GM19372 (cell line): Measurements from ENCODE around the gene EMX1.

Source experiments
- ATAC-seq: cut with Tn5 transposase; IDR thresholded peaks from one replicate; pipeline ENCODE4 v1.9.1; 2021; ENCODE audit warnings: mild to moderate bottlenecking, low read depth, moderate library complexity; ENCODE audit not compliant: unreplicated experiment

Gene EMX1

DNA sequence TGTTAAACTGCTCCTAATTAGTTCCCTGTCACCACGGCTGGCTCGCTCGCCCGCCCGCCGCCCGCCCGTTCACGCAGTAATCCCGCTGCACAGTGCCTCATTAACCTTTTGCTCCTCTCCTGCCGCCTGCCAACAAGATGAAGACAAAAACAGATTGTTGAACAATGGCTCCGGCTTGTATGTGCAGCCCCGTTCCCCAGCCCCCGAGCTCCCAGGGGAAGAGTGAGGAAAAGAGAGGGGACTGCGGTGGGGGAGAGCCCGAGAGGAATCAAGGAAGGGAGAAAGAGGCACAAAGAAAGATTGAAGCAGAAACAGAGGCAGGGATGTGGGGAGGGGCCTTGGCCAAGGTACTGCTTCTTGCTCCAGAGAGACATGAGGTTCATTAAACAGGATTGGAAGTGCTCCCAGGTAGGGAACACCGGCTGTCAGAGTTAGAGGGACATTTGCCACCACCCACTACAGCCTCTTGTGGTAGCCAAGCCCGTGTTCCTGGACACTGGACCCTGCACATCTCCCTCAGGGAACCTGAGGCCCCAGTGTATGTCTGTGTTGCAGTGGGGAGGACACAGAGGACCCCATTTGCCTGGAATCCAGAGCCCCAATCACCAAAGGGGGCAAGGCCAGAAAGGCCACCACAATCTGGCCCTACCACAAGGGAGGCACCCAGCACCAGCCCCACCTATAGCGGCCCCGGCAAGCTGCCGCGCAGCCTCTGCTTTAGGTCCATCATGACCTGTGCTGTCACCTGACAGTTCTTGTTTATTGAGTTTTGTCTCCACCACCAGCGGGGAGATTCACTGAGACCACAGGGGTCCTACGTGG lies 38.1 kb downstream of the EMX1 start:
- no peak for ATAC-seq

DNA sequence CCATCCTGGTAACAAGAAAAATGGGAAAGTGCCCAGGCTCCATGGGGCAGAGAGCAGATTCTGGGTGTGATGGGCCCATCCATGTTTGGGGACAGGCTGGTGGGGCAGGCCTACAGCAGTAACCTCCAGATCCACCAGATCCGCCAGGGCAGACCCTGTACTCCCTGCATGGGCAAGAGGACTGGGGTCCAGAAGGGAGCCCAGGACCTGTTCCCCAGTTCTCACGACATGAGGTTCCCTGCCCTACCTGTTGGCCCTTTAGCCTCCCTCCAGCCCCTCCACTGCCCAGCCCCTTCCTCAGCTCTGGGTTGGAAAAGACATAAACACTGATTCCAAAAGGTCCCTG lies 38.7 kb downstream of the EMX1 start:
- ATAC-seq: no peak

DNA sequence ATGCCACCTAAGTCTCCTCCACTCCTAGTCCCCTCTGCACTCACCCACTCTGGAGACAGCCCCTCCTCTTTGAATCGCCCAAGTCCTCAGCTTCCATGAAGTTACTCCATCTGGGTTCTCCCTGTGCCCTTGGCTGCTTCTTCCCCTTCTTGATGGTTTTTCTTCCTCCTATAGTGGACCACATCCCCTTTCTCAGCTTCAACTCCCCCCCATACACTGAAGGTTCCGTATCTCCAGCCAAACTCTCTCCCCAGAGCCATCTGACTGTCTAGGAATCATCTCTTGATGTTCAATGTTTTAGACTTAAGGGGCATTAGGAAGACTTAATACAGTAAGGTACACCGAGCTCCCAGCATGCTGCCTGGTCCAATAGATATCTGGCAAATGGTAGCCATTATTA lies 39.6 kb downstream of the EMX1 start:
- ATAC-seq: no peak

DNA sequence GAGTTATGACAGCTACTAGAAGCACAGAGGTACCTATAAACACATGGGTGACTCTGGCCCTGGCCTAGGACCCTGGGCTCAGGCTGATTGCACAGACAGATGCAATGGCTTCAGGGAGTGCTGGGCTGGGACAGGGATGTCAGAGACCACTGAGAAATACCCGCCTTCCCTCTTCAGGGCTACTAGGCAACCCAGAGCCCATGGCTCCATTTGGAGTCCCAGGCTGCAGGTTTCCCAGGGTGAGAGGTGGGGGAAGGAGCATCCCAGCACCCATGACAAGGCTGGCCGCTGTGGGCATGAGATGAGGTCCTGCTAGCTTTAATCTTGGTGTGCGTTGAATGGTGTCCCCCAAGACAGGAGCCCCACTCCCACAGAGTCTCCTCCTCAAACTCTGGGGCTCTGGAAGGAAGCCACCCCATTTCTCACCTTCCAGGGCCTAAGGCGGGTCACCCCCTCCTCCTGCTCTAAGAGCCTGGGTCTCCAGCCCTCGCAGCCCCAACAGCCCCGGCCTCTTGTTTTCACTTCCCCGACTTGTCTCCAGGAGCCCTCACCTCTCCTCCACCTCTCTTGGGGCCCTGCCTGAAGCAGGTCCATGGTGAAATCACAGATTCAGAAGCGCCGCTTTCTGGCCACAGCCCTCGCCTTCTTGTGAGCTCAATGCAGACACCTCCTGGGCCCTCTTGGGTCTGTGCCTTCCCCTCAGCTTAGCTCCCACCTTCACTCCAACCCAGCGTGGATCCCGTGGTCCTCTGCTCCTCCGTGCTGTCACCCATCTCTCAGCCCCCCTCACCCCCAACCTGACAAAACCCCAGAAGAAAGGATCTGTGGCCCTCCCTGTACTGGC lies 41.4 kb downstream of the EMX1 start:
- no peak for ATAC-seq

DNA sequence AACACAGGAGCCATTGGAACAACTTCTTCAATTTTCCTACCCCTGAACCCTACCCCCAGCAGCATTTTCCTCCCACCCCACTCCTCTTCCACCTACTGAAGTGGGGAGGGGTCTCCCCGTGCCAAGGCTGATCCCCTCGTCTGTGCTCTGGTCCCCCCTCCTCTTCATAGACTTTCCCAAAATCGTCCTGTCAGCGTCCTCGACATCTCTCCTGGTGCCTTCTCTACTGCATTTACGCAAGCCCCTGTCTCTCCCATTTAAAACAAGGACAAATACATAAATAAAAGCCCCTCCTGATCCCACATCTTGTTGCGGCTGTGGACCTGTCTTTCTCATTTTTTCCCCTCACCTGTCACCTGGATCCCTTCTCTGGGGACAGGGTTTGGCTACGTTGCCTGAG lies 42.2 kb downstream of the EMX1 start:
- ATAC-seq: no peak

DNA sequence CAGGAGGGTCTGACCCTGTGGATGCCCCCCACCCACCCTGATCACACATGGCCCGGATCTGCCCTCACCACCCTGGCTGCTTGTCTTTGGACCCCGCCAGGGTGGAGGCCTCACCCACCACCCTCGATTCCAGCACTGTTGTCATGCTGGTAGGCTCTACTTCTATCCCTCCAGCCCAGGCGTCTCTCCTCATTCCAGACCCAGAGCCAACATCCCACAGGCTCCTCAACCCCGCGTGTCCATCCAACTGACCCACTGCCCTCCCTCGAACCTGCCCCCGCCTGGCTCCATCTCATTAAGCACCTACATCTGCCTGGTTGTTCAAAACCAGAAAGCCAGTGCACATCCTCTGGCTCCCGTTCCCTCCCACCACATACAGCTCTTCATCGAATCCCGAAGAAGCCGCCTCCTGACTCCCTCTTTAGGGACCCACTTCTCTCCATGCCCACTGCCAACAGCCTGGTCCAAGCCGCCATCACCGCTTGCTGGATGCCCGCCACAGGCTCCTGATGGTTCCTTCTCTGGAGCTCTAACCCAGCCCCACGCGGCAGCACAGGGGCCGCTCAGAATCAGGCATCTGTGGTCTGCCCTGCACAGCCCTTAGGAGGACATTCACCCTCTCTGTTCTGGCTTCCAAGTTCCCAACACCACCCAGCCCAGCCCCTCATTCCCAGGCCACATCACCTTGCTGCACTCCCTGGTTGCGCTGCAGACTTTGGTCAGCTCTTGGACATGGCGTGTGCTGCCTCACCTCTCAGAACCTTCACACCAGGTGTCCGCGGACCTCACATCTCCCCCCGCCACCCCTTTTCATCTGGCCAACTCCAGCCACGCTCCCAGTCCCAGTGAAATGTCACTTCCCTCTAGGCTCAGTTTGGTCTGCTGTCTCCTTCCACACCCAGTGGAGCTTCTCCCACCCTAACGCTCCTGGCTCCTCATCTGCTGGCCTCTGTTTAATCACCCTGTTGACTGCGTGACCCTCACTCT lies 43.0 kb downstream of the EMX1 start:
- no peak for ATAC-seq

DNA sequence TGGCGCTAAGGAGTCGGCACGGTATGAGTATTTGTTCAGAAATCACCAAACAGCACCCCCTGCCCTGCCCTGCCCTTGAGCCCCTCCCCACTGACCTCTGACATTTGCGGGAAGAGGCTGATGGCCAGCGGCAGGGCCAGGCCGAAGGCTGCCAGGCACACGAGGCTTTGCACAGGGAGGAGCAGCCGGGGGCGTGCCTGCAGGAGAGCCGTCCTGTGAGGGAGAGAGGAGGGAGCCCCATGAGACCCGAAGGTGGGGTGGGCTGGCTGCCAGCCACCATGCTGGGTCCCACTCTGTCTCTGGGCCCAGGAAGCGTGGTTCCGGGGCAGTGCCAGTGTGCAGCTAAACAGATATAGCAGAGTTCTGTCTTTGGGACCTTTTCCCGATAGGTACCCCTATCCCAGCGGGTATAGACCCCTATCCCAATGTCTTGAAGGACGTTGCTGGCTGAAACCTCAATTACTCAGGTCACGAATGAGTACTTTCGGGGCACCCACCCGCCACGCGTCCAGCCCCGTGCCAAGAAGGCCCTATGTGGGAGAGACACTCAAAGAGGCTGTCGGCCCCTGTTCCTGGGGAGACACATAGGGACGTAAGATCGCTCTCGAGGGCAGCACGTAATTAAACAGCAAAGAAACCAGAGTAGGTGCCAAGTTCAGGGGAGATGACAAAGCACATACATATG lies 43.9 kb downstream of the EMX1 start:
- ATAC-seq: no peak

DNA sequence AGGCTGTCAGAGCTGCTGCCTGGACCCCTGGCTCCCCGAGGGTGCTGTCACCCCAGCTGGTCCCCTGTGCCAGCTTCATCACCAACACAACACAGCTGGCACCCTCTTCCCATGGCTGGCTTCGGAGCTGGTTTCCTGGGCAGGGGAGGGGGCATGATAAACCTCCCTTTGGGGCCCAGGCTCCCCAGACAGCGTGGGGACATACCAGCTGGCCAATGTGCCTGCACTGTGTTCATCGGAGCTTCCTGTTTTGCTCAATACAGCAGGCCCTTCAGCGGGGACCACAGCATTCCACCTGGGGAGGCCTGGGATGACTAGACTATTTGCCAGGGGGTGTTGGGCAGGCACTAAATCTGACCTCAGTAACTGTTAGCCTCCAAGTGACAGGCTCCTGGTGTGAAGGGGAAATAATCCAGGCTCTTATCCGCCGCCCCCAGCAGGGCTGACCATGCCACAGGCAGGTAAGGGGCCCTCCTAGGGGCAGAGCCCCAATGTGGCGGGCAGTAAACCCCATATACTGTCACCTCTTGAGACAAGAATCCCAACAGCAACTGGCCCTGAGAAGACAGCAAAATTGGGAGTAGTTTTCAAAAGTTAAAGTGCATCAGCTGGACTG lies 44.6 kb downstream of the EMX1 start:
- no peak for ATAC-seq

DNA sequence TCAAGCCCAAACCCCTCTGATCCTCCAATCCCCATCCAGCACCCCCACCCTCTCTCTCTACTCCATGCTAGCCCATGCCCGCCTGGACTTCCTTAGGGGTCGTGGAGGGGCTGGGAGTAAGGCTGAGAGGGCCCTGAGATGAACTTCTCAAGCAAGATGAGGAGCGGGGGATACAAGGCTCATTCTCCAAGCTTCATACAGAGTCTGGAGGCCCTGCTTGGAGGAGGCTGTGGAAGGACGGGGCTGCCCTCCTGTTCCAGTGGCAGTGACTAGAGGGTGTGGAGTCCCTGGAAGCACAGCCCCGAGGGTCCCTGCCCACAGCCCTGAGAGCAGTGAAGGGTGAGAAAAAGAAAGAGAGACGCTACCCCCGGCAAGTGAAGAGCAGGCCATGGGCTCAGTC lies 45.6 kb downstream of the EMX1 start:
- ATAC-seq: no peak

DNA sequence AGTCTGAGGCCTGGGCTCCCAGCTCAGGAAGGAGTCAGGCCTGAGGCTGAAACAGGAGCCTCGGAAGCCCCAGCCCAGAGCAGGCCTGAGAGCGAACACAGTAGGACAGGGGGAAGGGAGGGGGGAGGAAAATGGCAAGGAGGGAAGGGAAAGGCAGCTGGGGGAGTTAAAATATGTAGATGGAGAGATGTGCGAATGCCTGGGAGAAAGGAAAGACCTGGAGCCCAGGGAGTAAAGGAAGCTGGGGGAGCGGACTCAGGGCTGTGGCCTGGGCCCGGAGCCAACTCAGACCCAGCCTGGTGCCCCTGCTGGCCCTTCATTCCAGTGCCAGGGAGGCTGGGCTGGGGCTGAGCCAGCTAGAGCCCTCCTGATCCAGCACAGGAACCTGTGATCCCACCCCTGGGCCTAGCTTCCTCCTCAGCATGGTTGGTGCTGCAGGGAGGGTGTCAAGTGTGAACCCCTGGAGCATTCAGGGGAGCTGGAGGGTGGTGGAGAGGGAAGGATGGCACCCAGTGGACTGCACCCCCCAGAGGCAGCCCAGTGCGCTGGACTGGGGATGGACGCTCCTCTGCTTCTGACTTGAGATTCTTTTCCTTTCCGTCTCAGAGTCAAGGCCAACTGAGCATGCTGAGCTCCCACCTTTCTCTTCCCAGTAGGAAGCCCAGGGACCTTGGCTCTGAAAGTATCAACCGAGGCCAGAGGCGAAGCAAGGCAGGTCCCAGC lies 46.3 kb downstream of the EMX1 start:
- ATAC-seq: no peak

DNA sequence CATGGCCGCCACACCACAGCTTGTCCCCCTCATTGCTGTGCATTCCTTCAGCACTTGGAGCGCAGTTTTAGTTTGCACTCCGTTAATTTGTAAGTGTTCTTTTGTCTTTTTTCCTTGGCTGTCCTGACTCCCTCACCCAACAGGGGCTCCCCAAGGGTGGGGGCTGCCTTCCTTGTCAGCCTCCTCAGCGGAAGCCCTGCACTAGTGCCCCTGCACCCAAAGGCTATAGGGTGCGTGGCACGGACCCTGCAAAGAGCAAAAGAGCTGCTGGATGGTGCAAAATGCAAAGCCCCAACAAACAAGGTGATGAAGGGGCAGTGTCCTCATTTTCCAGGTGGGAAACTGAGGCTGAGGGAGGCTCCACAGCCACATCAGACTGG lies 46.8 kb downstream of the EMX1 start:
- ATAC-seq: no peak

DNA sequence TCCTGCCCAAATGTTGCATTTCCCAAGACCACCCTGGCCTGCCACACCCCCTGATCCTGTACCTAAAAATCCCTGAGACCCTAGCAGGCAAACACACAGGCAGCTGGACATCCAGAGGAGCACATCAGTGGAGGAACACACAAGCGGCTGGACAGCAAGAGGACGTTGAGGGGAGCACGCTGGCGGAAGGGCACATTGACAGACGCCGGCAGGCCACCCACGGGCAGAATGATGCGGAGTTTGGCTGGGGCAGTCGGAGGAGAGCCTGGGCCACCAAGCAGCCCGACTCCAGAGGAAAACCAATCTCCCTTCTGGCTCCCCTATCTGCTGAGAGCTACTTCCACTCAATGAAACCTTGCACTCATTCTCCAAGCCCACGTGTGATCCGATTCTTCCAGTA lies 47.7 kb downstream of the EMX1 start:
- ATAC-seq: no peak

DNA sequence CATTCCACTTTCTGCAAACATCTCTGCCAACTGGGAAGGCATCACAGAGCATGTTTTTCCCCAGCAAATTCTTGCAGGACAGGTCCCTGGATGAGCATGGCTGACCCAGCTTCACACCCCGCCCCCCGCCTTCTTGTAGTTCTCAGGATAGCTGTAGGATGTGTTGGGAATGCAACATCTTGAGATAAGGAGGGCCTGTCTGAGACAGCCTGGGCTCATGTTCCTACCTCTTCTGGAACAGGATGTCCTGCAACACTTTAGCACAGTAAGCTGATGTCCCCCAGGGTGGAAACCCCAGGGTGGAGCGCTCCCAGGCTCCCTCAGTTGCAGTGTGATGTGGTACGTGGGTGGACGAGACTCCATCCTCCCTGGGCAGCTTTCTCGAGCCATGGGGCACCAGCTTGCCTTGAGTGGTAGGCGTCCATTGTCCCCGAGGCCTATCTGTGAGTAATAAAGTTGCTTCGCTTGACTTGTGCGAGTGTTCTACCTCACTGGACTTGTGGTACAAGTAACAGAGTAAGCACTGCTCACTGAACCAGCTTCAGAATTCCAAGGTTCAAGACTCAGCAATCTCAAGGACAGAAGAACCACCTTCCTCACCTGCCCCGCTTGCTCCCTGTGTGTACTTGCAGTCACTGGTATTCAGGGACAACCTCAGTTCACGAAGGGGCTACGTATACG lies 48.6 kb downstream of the EMX1 start:
- ATAC-seq: no peak

DNA sequence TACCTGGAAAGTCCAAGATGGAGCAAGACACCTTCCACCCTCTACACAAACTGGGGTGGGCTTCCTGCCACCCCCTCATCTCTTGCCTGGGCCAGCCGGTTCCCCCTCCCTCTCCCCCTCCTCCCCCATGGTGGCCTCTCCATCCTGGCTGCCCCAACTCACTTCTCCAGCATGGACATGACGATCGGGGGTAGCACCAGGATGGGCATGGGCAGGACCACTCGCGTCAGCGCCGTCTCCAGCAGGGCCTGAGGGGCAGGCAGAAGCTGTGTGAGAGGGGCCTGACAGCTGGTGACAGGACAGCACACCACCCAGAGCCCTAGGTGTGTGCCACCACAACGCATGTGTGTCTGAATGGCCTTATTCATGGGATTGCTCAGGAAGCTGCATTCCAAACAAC lies 51.0 kb downstream of the EMX1 start:
- no peak for ATAC-seq

DNA sequence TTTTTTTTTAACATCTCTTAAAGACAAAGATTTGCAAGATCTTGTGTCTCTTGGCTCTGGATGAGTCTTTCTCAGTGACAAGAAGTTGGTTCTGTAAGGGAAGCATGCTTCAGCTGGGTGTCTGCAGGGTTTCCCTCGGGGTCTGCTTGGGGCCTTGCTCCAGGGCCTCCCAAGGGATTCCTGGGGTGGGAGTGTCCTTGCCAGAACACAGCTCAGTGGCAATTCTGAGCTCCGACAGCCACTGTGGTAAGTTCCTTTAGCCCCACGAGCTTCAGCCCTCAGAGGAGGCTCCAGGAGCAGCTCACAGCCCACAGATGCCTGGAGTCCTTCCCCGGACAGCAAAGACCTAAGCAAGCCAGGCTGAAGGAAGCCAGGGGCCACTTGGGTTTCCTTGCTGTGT lies 52.4 kb downstream of the EMX1 start:
- ATAC-seq: no peak

DNA sequence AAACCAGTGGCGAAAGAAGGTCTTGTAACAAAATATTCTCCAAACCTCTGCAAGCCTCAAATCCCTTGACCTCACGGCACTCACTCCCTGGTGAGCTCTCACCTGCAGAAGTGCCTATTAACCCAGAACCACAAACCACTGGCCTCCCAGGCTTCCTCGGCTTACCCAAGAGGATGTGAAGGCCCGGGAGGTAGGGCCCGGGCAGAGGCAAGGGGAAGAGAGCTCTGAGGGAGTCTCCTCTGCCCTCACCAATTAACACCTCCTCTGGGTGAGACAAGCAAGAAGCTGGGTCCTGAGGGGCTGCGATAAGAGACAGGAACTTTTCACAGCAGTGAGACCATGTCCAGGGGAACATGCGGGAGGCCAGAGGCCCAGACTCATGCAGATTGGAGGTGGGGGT lies 53.7 kb downstream of the EMX1 start:
- no peak for ATAC-seq

DNA sequence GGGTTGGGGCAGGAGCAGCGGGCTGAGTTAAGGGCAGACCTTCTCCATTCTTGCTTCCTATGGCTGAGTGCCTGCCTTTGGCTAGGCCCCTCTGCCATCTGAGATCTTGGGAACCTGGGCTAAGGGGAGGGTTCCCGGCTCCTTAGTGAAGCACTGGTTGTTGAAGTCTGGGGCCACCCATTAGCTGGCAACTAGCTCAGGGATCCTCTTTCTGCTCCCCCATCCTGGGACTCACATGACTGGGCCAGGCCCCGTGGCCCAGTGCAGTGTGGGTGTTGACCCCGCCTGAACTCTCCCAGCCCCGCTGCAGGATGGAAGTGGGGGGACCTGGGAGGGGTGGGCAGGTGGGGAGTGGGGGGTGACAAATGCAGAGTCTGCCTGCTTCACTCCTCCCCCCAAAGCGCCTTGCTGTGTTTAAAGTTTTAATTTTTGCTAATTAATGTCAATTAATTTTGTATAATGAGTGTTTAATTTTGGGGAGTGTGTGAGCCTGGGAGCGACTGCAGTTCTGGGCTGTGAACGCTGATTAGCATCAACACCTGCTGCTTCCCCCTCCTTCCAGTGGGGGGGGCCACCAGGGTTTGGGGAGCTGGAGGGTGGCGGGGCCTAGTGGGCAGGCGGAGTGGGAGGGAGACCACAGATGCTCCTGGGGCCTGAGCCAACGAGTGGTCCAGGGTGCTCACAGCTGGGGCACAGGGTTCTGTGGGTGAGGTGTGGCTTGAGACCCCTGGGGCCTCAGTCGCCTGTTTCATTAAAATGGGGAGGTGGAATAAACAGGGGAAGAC lies 55.2 kb downstream of the EMX1 start:
- ATAC-seq: no peak

DNA sequence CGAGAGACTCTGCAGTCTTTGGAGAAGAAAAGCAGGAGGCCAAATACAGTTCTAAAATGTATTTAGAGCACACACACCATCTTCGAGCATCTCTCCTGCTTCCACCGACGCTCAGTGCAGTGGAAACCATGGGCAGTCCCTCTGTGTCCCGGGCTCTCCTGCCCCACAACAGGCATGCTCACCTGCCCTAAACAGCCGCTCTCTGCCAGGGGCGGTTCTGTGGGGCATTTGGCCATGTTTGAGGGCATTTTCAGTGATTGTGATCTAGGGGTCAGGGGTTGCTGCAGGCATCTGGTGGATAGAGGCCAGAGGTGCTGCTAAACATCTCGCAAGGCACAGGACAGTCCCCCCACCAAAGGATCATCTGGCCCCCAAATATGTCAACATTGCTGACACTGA lies 55.8 kb downstream of the EMX1 start:
- no peak for ATAC-seq
